ENCODE measurements around the gene CIC. TPM values are rescaled to one million over a fixed set of nuclear protein-coding genes. Genes with fewer than 3 reads are reported as not detected.
A peak's percentile ranks its signal among the peaks of the same experiment; 100 is the strongest.

CIC gene
- total and polyA plus RNA-seq, 10 of the 15 experiments (the other 5 are each of a cell fraction or from before 2014, with no cell fraction given), result 0.18 to 50.6 (median 7.1) TPM

- peak within 1 kb of the TSS; percentile 92 for H3K9ac ChIP-seq (ENCODE audit: control insufficient read depth, insufficient read depth, low read length)
- peak; percentile 92 for ATAC-seq
- peak; percentile 99 for FAIRE-seq
- RAD21 ChIA-PET (ENCODE audit: unreplicated experiment), result no interaction called here
- DNase-seq (ENCODE audit: low read depth, low spot score), result peak; percentile 98
- peaks cover 7% of the 10 kb centered on the region for H3K4me1 ChIP-seq (ENCODE audit: control insufficient read depth, insufficient read depth, low read length)
- H2AFZ ChIP-seq (ENCODE audit: control insufficient read depth, low read depth, low read length), result peak within 1 kb of the TSS; percentile 95
- CTCF ChIA-PET, result no interaction called here
- peak within 1 kb of the TSS; percentile 91 for H3K4me2 ChIP-seq (ENCODE audit: control insufficient read depth, insufficient read depth)
- WGBS (ENCODE audit: insufficient coverage, insufficient replicate concordance, low lambda C conversion rate, missing lambda C conversion rate), result 1% methylated on average over 39 of the region's 45 CpGs
- peaks cover 3 to 4% of the 10 kb centered on the region in 2 experiments; a peak in 2 of 4 replicates for H3K27me3 ChIP-seq (replicated peaks in 1 of 2; ENCODE audit: control insufficient read depth in 2 of 2, insufficient read depth in 2 of 2, low read length in 1 of 2)
- SMC1A ChIA-PET (ENCODE audit: uncharacterized antibody, unreplicated experiment), result no interaction called here
- peaks cover 13% of the 10 kb centered on the region for H3K79me2 ChIP-seq (ENCODE audit: control insufficient read depth, insufficient read depth, low read length)
- in situ Hi-C loops (cut with MboI) (no loop called here), intact Hi-C loops (cut with micrococcal nuclease; ENCODE audit: unreplicated experiment) (loop anchor here (1.0 to 10.0 kb wide), 4 partner anchors 71 to 221 kb away; no protein-coding TSS in a partner anchor)
- no TSS peak for BruUV-seq (replicated peaks)
- no peaks in the 10 kb centered on the region for H3K36me3 ChIP-seq (ENCODE audit: control insufficient read depth in 2 of 2, insufficient read depth in 2 of 2, low read length in 1 of 2)
- H3K27ac ChIP-seq (ENCODE audit: control insufficient read depth, insufficient read depth), result peak within 1 kb of the TSS; percentile 57
- POLR2A ChIA-PET, result no interaction called here
- H3K9me3 ChIP-seq (replicated peaks; ENCODE audit: control insufficient read depth, insufficient read depth, low read length), result no peaks in the 10 kb centered on the region
- H4K20me1 ChIP-seq (ENCODE audit: control insufficient read depth, insufficient read depth), result no peaks in the 10 kb centered on the region
- peak within 1 kb of the TSS; percentile 93 for H3K4me3 ChIP-seq
- TF ChIP-seq HDAC2 (IDR thresholded peaks at IDR 0.05) (no peak), E2F8 (IDR thresholded peaks at IDR 0.05; ENCODE audit: low read depth, partially characterized antibody) (peak; percentile 37), BCL3 (IDR thresholded peaks at IDR 0.05; ENCODE audit: borderline replicate concordance, insufficient read depth, low read depth, low read length, poor library complexity, severe bottlenecking) (peak; percentile 52), ZNF24 (IDR thresholded peaks at IDR 0.05) (peak; percentile 57; the same call in 1 of the 2 replicates), RUNX3 (IDR thresholded peaks at IDR 0.05; ENCODE audit: low read length) (peak; percentile 94), SIX5 (IDR thresholded peaks at IDR 0.05; ENCODE audit: low read depth, low read length, severe bottlenecking) (peak; percentile 21), BACH1 (IDR thresholded peaks at IDR 0.05; ENCODE audit: borderline replicate concordance) (no peak; the same call in 1 of the 2 replicates), GABPA (IDR thresholded peaks at IDR 0.05; ENCODE audit: low read depth) (peak; percentile 61; the same call in 1 of the 2 replicates), TCF3 (IDR thresholded peaks at IDR 0.05; ENCODE audit: borderline replicate concordance, insufficient read depth, low read depth, low read length) (0 out of 2 replicates have a peak, but pooled peaks have one; percentile 52), CREM (IDR thresholded peaks at IDR 0.05; ENCODE audit: low read depth) (peak; percentile 58; the same call in 1 of the 2 replicates), YY1 (IDR thresholded peaks at IDR 0.05; ENCODE audit: low read depth, low read length) (peak; percentile 1; the same call in 1 of the 2 replicates), BMI1 (IDR thresholded peaks at IDR 0.05; ENCODE audit: borderline replicate concordance) (no peak), FOXK2 (IDR thresholded peaks at IDR 0.05) (no peak), RELA (IDR thresholded peaks at IDR 0.05; ENCODE audit: borderline replicate concordance, partially characterized antibody) (peak; percentile 73)
- TF ChIP-seq, protein P1, sequence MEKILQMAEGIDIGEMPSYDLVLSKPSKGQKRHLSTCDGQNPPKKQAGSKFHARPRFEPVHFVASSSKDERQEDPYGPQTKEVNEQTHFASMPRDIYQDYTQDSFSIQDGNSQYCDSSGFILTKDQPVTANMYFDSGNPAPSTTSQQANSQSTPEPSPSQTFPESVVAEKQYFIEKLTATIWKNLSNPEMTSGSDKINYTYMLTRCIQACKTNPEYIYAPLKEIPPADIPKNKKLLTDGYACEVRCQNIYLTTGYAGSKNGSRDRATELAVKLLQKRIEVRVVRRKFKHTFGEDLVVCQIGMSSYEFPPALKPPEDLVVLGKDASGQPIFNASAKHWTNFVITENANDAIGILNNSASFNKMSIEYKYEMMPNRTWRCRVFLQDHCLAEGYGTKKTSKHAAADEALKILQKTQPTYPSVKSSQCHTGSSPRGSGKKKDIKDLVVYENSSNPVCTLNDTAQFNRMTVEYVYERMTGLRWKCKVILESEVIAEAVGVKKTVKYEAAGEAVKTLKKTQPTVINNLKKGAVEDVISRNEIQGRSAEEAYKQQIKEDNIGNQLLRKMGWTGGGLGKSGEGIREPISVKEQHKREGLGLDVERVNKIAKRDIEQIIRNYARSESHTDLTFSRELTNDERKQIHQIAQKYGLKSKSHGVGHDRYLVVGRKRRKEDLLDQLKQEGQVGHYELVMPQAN (conservative IDR thresholded peaks at IDR 0.05), result 0 out of 2 replicates have a peak, but pooled peaks have one; percentile 30
- TF ChIP-seq, protein P2, sequence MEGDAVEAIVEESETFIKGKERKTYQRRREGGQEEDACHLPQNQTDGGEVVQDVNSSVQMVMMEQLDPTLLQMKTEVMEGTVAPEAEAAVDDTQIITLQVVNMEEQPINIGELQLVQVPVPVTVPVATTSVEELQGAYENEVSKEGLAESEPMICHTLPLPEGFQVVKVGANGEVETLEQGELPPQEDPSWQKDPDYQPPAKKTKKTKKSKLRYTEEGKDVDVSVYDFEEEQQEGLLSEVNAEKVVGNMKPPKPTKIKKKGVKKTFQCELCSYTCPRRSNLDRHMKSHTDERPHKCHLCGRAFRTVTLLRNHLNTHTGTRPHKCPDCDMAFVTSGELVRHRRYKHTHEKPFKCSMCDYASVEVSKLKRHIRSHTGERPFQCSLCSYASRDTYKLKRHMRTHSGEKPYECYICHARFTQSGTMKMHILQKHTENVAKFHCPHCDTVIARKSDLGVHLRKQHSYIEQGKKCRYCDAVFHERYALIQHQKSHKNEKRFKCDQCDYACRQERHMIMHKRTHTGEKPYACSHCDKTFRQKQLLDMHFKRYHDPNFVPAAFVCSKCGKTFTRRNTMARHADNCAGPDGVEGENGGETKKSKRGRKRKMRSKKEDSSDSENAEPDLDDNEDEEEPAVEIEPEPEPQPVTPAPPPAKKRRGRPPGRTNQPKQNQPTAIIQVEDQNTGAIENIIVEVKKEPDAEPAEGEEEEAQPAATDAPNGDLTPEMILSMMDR (IDR thresholded peaks at IDR 0.05 in 2 of 3, conservative IDR thresholded peaks at IDR 0.05 in 1 of 3; ENCODE audit: control insufficient read depth in 2 of 3, extremely low read depth in 1 of 3, insufficient read depth in 1 of 3, low read depth in 3 of 3, low read length in 3 of 3), result peak in 2 of 3 experiments; percentile 95 to 97; a peak in 3 of 6 replicates
Observed at GRCh38 chr19:42325308-42325895, 56.4 kb downstream of the CIC start, which contains the start of gene MEGF8. MEGF8 (plus strand) TSS chr19:42325635; CDS start chr19:42326244, 609 bp downstream.

Measured in GM12878 (cell line).